ENCODE data around the gene KAZN.

Gene KAZN

DNA sequence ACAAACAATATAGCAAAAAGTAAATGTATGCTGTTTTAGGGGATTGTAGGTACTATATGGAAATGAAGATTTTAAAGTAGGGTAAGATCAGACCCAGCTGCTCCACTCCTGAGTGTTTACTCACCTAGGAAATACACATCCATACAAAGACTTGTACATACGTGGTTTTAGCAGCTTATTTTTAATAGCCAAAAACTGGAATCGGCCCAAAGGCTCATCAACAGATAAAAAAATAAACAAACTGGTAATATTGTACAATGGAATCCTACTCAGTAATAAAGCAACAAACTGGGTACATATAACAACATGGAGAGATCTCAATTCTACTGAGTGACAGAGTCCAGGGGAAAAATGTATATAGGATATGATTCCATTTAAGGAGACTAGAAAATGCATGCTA lies 375.9 kb downstream of the KAZN start:
- Histone ChIP-seq H3K27me3 (replicated peaks; ENCODE audit: control insufficient read depth, insufficient read depth, low read length) (no peaks in the 10 kb centered on the region), H3K4me3 (replicated peaks; ENCODE audit: low read depth, low read length) (no peak overlapping the region), H3K36me3 (ENCODE audit: control insufficient read depth, insufficient read depth, low read length) (no peaks in the 10 kb centered on the region)
- TF ChIP-seq, protein P1, sequence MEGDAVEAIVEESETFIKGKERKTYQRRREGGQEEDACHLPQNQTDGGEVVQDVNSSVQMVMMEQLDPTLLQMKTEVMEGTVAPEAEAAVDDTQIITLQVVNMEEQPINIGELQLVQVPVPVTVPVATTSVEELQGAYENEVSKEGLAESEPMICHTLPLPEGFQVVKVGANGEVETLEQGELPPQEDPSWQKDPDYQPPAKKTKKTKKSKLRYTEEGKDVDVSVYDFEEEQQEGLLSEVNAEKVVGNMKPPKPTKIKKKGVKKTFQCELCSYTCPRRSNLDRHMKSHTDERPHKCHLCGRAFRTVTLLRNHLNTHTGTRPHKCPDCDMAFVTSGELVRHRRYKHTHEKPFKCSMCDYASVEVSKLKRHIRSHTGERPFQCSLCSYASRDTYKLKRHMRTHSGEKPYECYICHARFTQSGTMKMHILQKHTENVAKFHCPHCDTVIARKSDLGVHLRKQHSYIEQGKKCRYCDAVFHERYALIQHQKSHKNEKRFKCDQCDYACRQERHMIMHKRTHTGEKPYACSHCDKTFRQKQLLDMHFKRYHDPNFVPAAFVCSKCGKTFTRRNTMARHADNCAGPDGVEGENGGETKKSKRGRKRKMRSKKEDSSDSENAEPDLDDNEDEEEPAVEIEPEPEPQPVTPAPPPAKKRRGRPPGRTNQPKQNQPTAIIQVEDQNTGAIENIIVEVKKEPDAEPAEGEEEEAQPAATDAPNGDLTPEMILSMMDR (IDR thresholded peaks at IDR 0.05; ENCODE audit: insufficient read depth, low read length, poor library complexity, severe bottlenecking) = no peak
- no peak for DNase-seq (ENCODE audit: extremely low read depth, insufficient read length)

DNA sequence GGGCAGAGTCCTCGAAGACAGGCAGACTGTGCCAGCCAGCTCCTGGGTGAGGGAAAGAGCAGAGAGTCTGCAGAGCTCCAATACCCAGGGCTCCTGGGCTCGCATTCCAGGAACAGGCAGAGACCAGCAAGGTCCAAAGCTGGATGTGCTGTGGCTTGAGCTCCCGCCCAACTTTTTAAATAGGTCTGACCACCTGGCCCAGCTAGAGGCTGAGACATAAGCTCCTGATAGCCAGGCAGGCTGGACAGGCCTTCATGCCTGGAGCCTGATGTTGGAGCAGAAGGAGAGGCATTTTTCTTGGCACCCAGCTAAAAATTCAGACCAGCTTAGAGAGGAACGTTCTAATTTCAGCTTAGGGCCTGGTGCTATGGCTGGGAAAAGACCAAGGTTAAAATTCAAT lies 376.6 kb downstream of the KAZN start:
- no peak for DNase-seq (ENCODE audit: extremely low read depth, insufficient read length)
- TF ChIP-seq, protein P1 (IDR thresholded peaks at IDR 0.05; ENCODE audit: insufficient read depth, low read length, poor library complexity, severe bottlenecking) = no peak
- no peaks in the 10 kb centered on the region for H3K27me3 ChIP-seq (replicated peaks; ENCODE audit: control insufficient read depth, insufficient read depth, low read length)
- no peaks in the 10 kb centered on the region for H3K36me3 ChIP-seq (ENCODE audit: control insufficient read depth, insufficient read depth, low read length)
- no peak overlapping the region for H3K4me3 ChIP-seq (replicated peaks; ENCODE audit: low read depth, low read length)

DNA sequence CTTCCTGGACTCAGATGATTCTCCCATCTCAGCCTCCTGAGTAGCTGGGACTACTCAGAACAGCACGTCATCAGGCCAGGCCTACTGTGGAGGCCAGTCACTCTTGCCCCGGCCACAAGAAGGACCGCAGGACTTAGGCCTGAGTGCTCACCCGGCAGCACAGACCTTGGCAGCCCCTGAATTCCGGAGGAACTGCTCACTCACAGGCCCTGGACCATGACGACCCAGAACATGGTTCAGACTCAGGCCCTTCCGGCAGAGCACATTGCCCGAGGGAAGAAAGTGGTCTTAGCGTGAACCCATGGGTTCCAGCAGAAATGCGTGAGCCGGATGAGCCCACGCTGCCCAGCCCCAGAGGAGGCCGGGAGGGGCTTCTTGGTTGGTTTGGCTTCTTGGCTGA lies 377.8 kb downstream of the KAZN start:
- H3K36me3 ChIP-seq (ENCODE audit: control insufficient read depth, insufficient read depth, low read length) = no peaks in the 10 kb centered on the region
- DNase-seq (ENCODE audit: extremely low read depth, insufficient read length) = no peak
- no peaks in the 10 kb centered on the region for H3K27me3 ChIP-seq (replicated peaks; ENCODE audit: control insufficient read depth, insufficient read depth, low read length)
- no peak overlapping the region for H3K4me3 ChIP-seq (replicated peaks; ENCODE audit: low read depth, low read length)
- TF ChIP-seq, protein P1 (IDR thresholded peaks at IDR 0.05; ENCODE audit: insufficient read depth, low read length, poor library complexity, severe bottlenecking) = no peak

DNA sequence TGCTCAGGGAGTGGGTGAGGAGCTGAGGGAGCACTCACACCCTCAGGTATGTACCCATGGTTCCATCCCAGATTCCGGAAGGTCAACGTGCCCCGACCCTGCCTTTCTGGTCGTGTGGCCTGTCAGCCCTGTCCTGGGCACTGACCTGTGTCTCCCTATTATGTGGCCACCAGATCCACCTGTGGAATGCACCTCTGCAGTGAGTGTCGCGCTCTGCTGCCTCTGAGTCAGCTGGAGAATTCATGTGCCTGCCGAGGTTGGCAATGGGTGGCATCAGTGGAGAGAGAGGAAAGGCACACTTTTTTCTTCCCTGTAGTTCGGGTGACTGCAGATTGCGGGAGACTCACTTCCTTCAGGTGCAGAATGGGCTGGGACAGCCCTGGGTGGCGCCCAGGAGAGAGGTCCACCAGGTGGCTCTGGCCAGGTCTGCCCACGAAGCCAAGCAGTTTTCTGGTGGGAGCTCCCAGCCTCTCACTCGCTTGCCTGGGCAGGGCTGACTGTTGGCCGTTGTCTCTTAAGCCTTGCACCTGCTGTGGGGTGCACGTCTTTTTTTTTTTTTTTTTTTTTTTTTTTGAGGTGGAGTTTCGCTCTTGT lies 378.9 kb downstream of the KAZN start:
- DNase-seq (ENCODE audit: extremely low read depth, insufficient read length) = no peak
- H3K4me3 ChIP-seq (replicated peaks; ENCODE audit: low read depth, low read length) = no peak overlapping the region
- no peaks in the 10 kb centered on the region for H3K27me3 ChIP-seq (replicated peaks; ENCODE audit: control insufficient read depth, insufficient read depth, low read length)
- H3K36me3 ChIP-seq (ENCODE audit: control insufficient read depth, insufficient read depth, low read length) = no peaks in the 10 kb centered on the region
- TF ChIP-seq, protein P1 (IDR thresholded peaks at IDR 0.05; ENCODE audit: insufficient read depth, low read length, poor library complexity, severe bottlenecking) = no peak

DNA sequence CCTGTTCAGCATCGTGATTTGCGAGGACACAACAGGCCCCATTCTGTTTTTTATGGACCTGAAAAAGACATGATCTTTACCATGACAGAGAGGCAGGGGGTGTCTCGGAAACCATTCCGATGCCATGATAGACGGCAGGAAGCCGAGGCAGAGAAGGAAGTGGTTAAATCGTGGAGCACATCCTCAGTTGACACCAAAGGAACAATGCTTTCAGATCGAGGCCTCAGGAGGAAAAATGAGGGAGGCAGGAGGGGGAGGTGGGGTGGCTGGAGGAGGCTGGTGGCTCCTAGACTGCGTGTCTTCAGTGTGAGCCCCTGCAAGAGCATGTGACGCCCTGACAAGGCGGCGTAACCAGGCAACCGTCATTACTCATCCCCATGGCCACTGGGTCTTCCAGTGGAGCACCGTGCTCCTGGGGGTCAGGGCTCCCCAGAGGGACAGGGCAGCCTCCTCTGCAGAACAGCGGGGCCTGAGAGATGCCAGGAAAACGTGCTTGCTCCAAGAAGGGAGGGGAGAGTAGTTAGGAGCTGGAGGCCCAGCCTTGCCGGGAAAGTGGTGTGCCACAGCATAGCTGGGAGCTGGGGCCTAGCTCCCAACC lies 382.2 kb downstream of the KAZN start:
- no peaks in the 10 kb centered on the region for H3K36me3 ChIP-seq (ENCODE audit: control insufficient read depth, insufficient read depth, low read length)
- no peaks in the 10 kb centered on the region for H3K27me3 ChIP-seq (replicated peaks; ENCODE audit: control insufficient read depth, insufficient read depth, low read length)
- no peak overlapping the region for H3K4me3 ChIP-seq (replicated peaks; ENCODE audit: low read depth, low read length)
- DNase-seq (ENCODE audit: extremely low read depth, insufficient read length) = no peak
- TF ChIP-seq, protein P1 (IDR thresholded peaks at IDR 0.05; ENCODE audit: insufficient read depth, low read length, poor library complexity, severe bottlenecking) = no peak
